ENCODE data around the gene NRIP1. TPM values are rescaled to one million over a fixed set of nuclear protein-coding genes. Genes with fewer than 3 reads are reported as not detected.

NRIP1 gene
- total RNA-seq, 1 donor from 2014 or later, result 30.9 TPM

DNA sequence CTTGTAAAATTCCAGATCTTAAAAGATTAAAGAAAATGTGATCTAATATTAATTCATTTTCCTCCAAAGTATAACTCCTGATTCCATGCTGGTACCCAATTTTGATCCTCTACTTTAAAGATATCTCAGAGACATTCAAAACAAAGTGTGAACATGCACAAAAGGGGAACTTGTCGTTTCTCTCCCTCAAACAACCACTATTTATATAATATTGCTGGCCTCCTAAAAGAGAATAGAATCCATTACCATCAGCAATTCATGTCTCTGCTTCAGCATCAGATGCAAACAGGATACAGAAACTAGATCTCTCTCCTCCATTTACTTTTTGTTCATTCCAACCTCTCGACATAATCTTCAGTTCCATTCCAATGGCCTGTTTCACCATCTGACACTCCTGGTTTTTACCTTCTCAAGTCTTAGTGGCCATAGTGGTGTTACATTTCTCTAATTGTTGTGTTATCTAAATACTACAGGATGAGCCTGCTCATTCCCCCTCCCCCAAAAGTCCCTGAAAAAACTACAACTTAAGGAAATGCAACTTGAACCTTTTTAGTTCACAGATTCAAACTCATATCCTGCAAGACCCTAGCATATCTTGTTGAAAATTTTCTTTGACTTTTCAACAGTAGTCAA is 4.1 kb downstream of the NRIP1 start:
- H3K27me3 ChIP-seq, result no peaks in the 10 kb centered on the region
- intact Hi-C loops (cut with DNase I), result loop anchor here (10.0 kb wide), 1 partner anchor 186 kb away; no protein-coding TSS in a partner anchor
- no peak for DNase-seq (ENCODE audit: extremely low spot score in 2 of 2)
- no peaks in the 10 kb centered on the region for H3K9me3 ChIP-seq
- no peak overlapping the region for H3K4me3 ChIP-seq
- H3K36me3 ChIP-seq, result no peaks in the 10 kb centered on the region
- no peak for TF ChIP-seq CTCF (IDR thresholded peaks at IDR 0.05)
- TF ChIP-seq POLR2AphosphoS5 (IDR thresholded peaks at IDR 0.05; ENCODE audit: insufficient read depth in 1 of 2, low read depth in 1 of 2), result no peak
- TF ChIP-seq POLR2A (IDR thresholded peaks at IDR 0.05), result no peak
- peaks cover 61% of the 10 kb centered on the region for H3K4me1 ChIP-seq
- peak overlapping the region; percentile 46 for H3K27ac ChIP-seq

- Histone ChIP-seq H3K9me3 (no peaks in the 10 kb centered on the region), H3K36me3 (no peaks in the 10 kb centered on the region), H3K27ac (peak overlapping the region; percentile 46), H3K4me3 (no peak overlapping the region), H3K27me3 (no peaks in the 10 kb centered on the region), H3K4me1 (peaks cover 74% of the 10 kb centered on the region)
- DNase-seq (ENCODE audit: extremely low spot score in 2 of 2), result no peak
- intact Hi-C loops (cut with DNase I), result no loop called here
- TF ChIP-seq CTCF (IDR thresholded peaks at IDR 0.05) (no peak), POLR2AphosphoS5 (IDR thresholded peaks at IDR 0.05; ENCODE audit: insufficient read depth in 1 of 2, low read depth in 1 of 2) (no peak), POLR2A (IDR thresholded peaks at IDR 0.05) (no peak)
These were observed 5.4 kb downstream of the NRIP1 start for GRCh38 chr21:15059397-15059796.

- H3K27ac ChIP-seq, result peak overlapping the region; percentile 46
- H3K4me3 ChIP-seq, result peak overlapping the region in 1 of 2 donors; percentile 2
- H3K36me3 ChIP-seq, result no peaks in the 10 kb centered on the region
- DNase-seq (ENCODE audit: extremely low spot score in 2 of 2), result no peak
- H3K9me3 ChIP-seq, result no peaks in the 10 kb centered on the region
- intact Hi-C loops (cut with DNase I), result no loop called here
- no peaks in the 10 kb centered on the region for H3K27me3 ChIP-seq
- TF ChIP-seq POLR2AphosphoS5 (IDR thresholded peaks at IDR 0.05; ENCODE audit: insufficient read depth in 1 of 2, low read depth in 1 of 2), result no peak
- TF ChIP-seq CTCF (IDR thresholded peaks at IDR 0.05), result no peak
- TF ChIP-seq POLR2A (IDR thresholded peaks at IDR 0.05), result no peak
- peaks cover 79% of the 10 kb centered on the region for H3K4me1 ChIP-seq
These were observed 5.9 kb downstream of the NRIP1 start for GRCh38 chr21:15058854-15059263.

DNA sequence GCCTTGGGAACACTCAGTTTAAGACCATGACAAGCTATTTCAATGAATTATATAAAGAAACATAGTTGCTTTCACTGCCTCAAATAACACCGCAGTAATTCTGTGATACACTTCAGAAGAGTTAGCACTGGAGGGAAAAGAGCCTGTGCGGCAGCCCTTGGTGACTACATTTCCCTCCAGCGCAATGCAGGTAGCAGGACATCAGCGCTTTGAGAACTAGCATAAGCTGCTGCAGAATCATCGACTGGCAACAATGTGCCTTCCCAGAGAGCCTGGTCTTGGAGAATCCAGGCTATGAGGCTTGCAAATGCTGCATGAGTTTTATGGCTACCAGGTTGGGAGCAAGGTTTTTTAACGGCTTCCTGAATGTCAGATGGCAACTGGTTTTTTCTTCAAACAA is 7.5 kb downstream of the NRIP1 start:
- no peak for DNase-seq (ENCODE audit: extremely low spot score in 2 of 2)
- no peak overlapping the region for H3K4me3 ChIP-seq
- TF ChIP-seq POLR2AphosphoS5 (IDR thresholded peaks at IDR 0.05; ENCODE audit: insufficient read depth in 1 of 2, low read depth in 1 of 2) (no peak), POLR2A (IDR thresholded peaks at IDR 0.05) (no peak)
- intact Hi-C loops (cut with DNase I), result no loop called here
- H3K27ac ChIP-seq, result peak overlapping the region; percentile 46
- H3K9me3 ChIP-seq, result no peaks in the 10 kb centered on the region
- H3K4me1 ChIP-seq, result peaks cover 95% of the 10 kb centered on the region
- no peaks in the 10 kb centered on the region for H3K27me3 ChIP-seq
- no peaks in the 10 kb centered on the region for H3K36me3 ChIP-seq

DNA sequence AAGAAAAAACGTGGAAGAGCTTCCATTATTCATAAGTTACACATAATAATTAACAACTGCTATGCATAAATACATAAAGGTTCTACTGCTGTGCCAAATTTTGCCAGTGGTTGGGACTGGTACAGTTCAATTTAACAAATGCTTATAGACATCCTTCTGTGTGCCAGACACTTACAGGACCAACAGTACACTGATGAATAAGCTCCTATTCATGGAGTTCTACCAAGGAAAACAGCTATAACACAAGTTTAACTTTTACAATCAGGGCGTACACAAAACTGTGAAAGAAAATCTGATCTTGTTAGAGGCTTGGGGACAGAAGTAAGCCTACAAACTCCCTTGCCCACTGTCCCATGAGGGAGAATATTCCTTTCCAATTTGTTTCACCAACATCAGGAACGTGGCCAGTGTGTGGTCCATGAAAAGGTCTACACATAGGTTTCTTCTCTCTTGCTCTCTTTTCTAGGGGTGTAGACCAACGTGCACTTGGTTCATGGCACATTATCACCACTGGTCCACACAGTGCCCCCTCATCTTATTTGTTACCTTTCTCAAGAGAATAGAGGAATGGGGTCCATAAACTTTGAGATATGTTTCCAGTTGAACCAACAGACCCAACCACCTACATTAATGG is 10.1 kb downstream of the NRIP1 start:
- Histone ChIP-seq H3K4me1 (peaks cover 93% of the 10 kb centered on the region), H3K9me3 (no peaks in the 10 kb centered on the region), H3K27me3 (no peaks in the 10 kb centered on the region), H3K4me3 (no peak overlapping the region), H3K27ac (no peak overlapping the region), H3K36me3 (no peaks in the 10 kb centered on the region)
- no peak for TF ChIP-seq POLR2AphosphoS5 (IDR thresholded peaks at IDR 0.05; ENCODE audit: insufficient read depth in 1 of 2, low read depth in 1 of 2)
- intact Hi-C loops (cut with DNase I), result no loop called here
- DNase-seq (ENCODE audit: extremely low spot score in 2 of 2), result no peak

DNA sequence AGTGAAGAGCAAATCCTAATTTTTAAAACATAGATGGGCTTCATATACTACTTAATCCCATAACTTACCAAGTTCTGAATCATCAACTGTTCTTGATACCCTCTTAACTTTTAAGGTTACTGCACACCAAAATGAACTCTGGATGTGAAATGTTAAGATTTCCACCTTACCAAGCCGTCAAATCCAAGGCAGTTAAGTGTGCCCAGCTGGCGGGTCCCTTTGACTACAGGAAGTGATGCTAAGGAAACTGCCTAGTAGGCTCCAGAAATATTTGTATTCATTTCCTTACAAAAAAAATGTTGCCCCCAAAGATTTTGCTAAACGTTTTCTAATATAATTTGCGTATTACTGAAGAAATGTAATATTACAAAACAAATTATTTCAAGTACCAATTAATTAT is 10.7 kb downstream of the NRIP1 start:
- Histone ChIP-seq H3K27me3 (no peaks in the 10 kb centered on the region), H3K27ac (no peak overlapping the region), H3K9me3 (no peaks in the 10 kb centered on the region), H3K36me3 (no peaks in the 10 kb centered on the region), H3K4me3 (no peak overlapping the region), H3K4me1 (peaks cover 96% of the 10 kb centered on the region)
- TF ChIP-seq POLR2AphosphoS5 (IDR thresholded peaks at IDR 0.05; ENCODE audit: insufficient read depth in 1 of 2, low read depth in 1 of 2), result no peak
- no peak for TF ChIP-seq CTCF (IDR thresholded peaks at IDR 0.05)
- no peak for TF ChIP-seq POLR2A (IDR thresholded peaks at IDR 0.05)
- intact Hi-C loops (cut with DNase I), result no loop called here
- DNase-seq (ENCODE audit: extremely low spot score in 2 of 2), result no peak

Data from vagina (tissue), 2 donors.